ENCODE data around the gene PNMT.

DNA sequence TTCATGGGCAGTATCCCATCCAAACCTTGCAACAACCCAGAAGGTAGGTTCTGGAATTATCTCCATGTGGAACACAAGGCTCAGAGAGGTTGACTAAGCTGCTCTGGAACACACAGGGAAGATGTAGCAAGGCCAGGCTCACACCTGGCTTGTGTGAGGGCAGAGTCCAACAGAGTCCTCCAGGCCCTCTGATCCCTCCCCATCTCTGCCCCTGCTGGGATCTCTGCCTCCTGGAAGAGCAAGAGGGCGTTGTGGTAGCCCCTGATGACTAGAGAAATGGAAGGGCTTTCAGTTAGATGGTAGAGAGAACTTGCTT, 48.5 kb upstream of the PNMT start:
- TF ChIP-seq CTCF (IDR thresholded peaks at IDR 0.05), result no peak
- no peak for TF ChIP-seq POLR2A (IDR thresholded peaks at IDR 0.05)
